Ecto neural progenitor cell (in vitro differentiated cells): ENCODE results near the gene TBC1D30.

Experiments
- DNase-seq: peaks from one replicate; pipeline ENCODE4 v3.0.0-alpha.2; 2018; ENCODE audit warnings: low spot score

The TBC1D30 gene

DNA sequence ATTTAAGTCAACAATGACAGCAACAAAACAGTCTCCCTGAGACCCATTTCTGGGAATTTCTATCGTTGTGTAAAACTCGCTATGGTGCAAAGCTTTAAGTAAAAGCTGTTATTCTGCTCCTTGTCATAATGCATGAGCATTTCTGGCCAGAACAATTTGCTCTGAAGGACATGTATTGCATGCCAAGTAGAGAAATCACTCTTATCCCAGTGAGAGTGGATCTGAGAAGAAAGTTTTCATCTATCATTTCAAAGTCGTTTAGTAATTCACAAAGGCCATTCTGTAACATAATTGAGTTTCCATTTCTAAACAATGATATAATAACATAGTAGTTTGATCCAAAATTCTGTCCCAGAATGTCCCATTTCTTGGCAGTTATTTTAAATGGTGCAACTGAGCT lies 86.6 kb downstream of the TBC1D30 start:
- no peak for DNase-seq

DNA sequence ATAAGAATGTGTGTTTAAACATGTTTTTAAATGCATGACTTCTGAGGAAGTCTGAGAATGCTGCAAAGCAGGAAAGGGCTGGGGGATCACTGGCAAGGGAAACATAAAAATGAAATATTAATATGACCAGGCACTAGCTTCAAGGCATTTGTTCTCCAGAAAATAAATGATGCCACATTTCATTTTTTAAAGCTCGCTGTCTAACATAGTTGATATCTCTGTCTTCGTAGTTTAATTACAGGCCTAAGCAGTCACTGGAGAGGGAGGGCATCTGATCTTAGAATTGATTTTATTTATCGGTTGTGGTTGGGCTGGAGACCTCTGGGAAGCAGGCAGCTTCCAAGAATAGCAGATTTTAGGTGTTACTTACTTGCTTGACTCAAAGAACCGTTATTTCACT lies 87.5 kb downstream of the TBC1D30 start:
- no peak for DNase-seq

DNA sequence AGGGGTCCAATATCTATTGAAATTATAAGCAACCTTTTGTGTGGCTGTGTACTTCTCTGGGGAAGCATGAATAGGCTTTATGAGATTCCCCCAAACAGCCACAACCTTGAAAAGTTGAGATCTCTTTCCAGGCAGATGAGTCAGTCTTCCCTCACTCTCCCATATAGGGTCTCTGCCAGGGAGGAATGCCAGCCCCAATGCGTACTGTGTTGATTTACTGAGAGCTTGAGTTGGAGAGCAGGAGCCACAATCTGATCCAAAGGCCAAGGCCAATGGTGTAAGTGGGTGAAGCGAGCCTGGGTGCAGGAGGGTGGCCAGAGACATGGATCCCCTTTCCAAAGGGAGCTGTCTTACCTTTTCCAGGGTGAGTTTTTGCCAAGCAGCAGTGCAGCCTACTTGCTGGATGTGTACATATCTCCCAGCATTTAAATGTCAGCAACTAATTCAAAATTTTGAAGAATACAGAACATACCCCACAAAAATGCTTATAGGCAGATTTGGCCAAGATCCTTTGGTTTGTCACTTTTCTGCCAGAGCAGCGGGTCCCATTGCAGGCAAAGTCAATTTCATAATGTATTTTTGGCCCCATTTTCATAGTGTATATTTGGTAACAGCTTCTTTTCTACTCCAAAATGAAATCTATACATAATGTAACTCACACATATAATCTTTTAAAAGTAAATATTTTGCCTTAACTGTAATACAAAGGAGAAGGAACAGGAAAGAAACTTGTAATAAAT lies 88.2 kb downstream of the TBC1D30 start:
- no peak for DNase-seq

DNA sequence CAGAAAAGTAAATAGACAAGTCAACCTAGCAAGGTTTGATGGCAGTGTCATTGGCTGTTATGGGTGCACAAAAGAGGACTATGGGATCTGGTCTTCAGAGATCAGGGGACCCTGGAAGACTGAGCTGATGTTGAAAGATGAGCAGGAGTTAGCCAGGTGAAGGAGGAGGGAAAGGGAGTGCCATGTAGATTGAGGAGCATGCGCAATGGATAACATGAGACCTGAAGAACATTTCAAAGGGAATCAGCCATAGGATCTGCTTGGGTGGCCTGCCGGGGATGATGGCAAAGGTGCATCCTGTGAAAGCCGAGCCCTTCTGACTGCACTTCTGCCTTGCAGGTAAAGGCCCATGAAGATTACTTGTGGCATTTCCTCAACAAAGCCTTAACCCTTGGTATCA lies 90.8 kb downstream of the TBC1D30 start:
- peak; percentile 22 for DNase-seq

DNA sequence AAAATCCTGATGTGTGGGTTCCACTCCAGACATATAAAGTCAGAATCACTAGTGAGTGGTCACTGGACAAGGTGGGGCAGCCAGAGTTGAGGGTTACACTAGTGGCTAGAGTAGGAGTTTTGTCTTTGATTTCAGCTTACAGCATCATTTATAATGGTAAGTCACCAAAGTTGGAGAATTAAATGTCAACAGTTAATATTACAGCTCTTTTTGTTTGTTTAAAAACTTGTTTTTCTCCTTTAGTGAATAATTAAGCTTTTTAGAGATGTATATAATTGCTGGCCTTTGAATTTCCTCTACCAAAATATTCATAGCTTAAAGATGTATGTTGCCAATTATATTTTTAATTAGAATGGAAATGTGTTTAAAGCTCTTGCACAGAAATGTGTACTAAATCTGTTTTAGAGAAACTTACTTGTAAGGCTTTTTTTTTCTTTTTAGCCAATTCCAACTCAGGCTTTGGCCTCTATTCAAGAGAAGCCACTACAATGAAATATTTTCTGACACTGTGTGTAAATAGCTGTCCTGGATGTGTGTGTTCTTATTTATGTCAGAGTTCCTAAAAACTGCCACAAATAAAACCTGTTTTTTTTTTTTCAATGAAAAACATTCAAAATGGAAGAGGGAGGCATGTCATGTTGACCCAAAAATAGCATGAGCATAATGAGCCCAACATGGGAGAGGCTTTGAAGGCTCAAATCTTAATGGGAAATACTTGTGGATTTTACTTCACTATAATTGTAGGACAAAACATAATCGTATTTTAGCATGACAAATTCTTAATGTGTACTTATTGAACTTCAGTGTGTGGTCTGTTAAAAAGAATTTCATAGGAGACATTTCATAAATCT lies 92.2 kb downstream of the TBC1D30 start:
- no peak for DNase-seq

DNA sequence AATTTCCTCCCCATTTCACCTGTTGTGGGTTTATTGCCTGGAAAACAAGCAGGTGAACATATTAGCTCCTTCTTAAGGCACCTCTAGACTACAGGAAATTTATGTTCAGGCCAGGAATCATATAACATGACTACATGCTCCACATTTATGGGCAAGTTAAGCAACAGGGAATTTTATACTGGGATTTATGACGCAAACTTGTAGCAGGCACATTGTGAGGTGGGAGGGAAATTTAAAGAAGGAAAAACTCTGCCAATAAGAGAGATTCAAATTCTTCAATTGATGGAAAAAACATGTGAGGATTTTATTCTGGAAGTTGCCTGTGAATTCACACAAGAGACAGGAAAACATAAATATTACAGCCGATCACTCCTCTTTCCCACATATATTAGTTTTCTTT lies 93.9 kb downstream of the TBC1D30 start:
- no peak for DNase-seq

DNA sequence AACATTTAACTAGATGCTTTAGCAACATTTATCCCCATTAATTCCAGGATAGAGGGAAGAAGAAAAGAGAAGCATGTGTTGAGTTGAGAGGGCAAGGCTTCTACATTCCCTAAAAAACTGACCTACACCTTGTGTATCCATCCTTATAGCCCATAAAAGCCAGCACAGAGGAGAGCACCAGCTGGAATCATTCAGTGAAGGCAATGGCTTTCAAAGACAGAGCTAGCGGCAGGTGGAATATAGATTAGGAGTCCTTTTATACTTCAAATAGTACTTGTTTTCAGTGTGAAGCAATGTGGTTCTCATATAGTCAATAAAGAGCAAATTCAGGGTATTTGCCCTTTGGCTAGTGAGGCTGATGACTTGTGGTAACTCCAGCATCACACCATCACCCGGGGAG lies 94.4 kb downstream of the TBC1D30 start:
- DNase-seq, result no peak

DNA sequence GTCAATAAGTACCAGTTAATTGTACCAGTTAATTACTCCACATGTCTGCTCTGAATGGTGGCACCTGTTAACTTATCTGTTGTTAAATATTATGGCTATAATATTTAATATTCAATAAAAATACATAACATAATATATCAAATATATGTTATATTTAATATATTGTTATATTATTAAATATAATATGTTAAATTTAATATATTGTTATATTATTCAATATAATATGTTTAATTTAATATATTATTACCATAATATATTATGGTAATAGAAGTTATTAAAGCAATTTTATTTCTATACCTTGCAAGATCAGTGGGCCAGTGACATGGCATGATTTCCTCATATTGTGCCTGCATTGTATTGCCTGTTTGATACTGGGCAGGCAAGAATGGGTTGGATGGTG lies 98.4 kb downstream of the TBC1D30 start:
- no peak for DNase-seq

DNA sequence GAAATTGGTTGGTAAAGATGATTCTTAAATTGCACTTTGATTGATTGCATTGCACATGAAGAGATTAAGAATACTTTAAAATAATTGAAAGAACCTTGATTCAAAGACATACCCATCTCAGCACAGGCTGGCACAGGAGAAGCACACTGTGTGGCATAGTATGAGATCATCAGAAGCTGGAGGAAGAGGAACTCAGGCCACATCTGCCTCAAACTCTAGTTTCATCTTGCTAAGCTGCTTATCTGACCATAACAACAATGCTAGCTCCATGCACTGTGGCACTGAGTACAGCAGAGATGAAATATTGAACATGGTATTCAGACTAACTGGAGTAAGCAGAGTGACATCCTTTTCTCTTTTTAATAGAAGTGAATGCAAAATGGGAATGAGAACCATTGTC lies 99.1 kb downstream of the TBC1D30 start:
- DNase-seq, result no peak
